CD4-positive, alpha-beta T cell treated with Interleukin-6 for 4 hours (primary cell): Measurements from ENCODE around the gene KRTAP5-2.
"Not testable (repeated sequence)": the region's sequence is repeated elsewhere in the genome, so short reads cannot be mapped to it uniquely, and the experiment has no call there.

Source experiments
- DNase-seq: peaks from one replicate; pipeline ENCODE4 v3.0.0-alpha.2; 2020; ENCODE audit warnings: mixed read lengths

Gene KRTAP5-2

GRCh38 chr11:1586699-1587098 lies 11.4 kb downstream of the KRTAP5-2 start:
- no peak for DNase-seq

- DNase-seq, result not testable (repeated sequence)
These were observed 13.3 kb downstream of the KRTAP5-2 start, which contains the start of gene KRTAP5-1 for GRCh38 chr11:1584661-1585370. TSS of gene KRTAP5-1 (minus strand) at chr11:1585283. CDS start at chr11:1585249, 34 bp downstream.

GRCh38 chr11:1582909-1583308 lies 15.2 kb downstream of the KRTAP5-2 start:
- DNase-seq, result not testable (repeated sequence)

GRCh38 chr11:1581976-1582375 lies 16.1 kb downstream of the KRTAP5-2 start:
- DNase-seq, result no peak

GRCh38 chr11:1576825-1577224 lies 21.3 kb downstream of the KRTAP5-2 start:
- DNase-seq, result no peak

- not testable (repeated sequence) for DNase-seq
These were observed 22.3 kb downstream of the KRTAP5-2 start for GRCh38 chr11:1575756-1576155.

- no peak for DNase-seq
These were observed 23.2 kb downstream of the KRTAP5-2 start for GRCh38 chr11:1574933-1575242.

GRCh38 chr11:1574238-1574932 lies 23.7 kb downstream of the KRTAP5-2 start:
- DNase-seq, result peak; percentile 63

- DNase-seq, result no peak
These were observed 24.2 kb downstream of the KRTAP5-2 start for GRCh38 chr11:1573903-1574237.

GRCh38 chr11:1573077-1573902 lies 24.8 kb downstream of the KRTAP5-2 start:
- peak; percentile 34 for DNase-seq

GRCh38 chr11:1572197-1573076 lies 25.7 kb downstream of the KRTAP5-2 start, which contains the start of gene DUSP8:
TSS of gene DUSP8 (minus strand) at chr11:1572271. CDS start at chr11:1565826, 6,445 bp downstream.
- DNase-seq, result peak; percentile 96

- no peak for DNase-seq
These were observed 26.3 kb downstream of the KRTAP5-2 start for GRCh38 chr11:1571760-1572196.

GRCh38 chr11:1570896-1571759 lies 27.0 kb downstream of the KRTAP5-2 start:
- peak; percentile 65 for DNase-seq

- no peak for DNase-seq
These were observed 27.6 kb downstream of the KRTAP5-2 start for GRCh38 chr11:1570531-1570895.

GRCh38 chr11:1570001-1570453 lies 28.1 kb downstream of the KRTAP5-2 start:
- DNase-seq, result no peak

- DNase-seq, result no peak
These were observed 28.8 kb downstream of the KRTAP5-2 start for GRCh38 chr11:1569251-1569780.

GRCh38 chr11:1568441-1568911 lies 29.6 kb downstream of the KRTAP5-2 start:
- peak; percentile 22 for DNase-seq

GRCh38 chr11:1567721-1568100 lies 30.4 kb downstream of the KRTAP5-2 start:
- no peak for DNase-seq

- DNase-seq, result no peak
These were observed 30.9 kb downstream of the KRTAP5-2 start for GRCh38 chr11:1567052-1567720.

- no peak for DNase-seq
These were observed 31.6 kb downstream of the KRTAP5-2 start for GRCh38 chr11:1566381-1567051.
